Stimulated activated CD8-positive, alpha-beta memory T cell treated with anti-CD3 and anti-CD28 coated beads, Interleukin-12 subunit alpha, Interleukin-12 subunit beta, amount 100 ng/mL, for 24 hours (primary cell): ENCODE data around the gene HPSE2.

Experiments used
- DNase-seq: peaks from one replicate; pipeline ENCODE4 v3.0.0-alpha.2; 2020; ENCODE audit errors: extremely low read depth

The HPSE2 gene

GRCh38 chr10:98846787-98847186, 388.9 kb downstream of the HPSE2 start:
- DNase-seq, result no peak

GRCh38 chr10:98833542-98833941, 402.1 kb downstream of the HPSE2 start:
- no peak for DNase-seq

- no peak for DNase-seq
Observed at GRCh38 chr10:98832738-98833137, 402.9 kb downstream of the HPSE2 start.

- no peak for DNase-seq
Observed at GRCh38 chr10:98832196-98832595, 403.5 kb downstream of the HPSE2 start.

GRCh38 chr10:98831391-98831790, 404.3 kb downstream of the HPSE2 start:
- no peak for DNase-seq

- DNase-seq, result no peak
Observed at GRCh38 chr10:98825741-98826140, 409.9 kb downstream of the HPSE2 start.

- no peak for DNase-seq
Observed at GRCh38 chr10:98817396-98817795, 418.3 kb downstream of the HPSE2 start.

GRCh38 chr10:98815039-98815885, 420.4 kb downstream of the HPSE2 start:
- DNase-seq, result no peak

- DNase-seq, result no peak
Observed at GRCh38 chr10:98814470-98814869, 421.2 kb downstream of the HPSE2 start.

GRCh38 chr10:98808282-98808892, 427.3 kb downstream of the HPSE2 start:
- no peak for DNase-seq

GRCh38 chr10:98800263-98800662, 435.4 kb downstream of the HPSE2 start:
- no peak for DNase-seq

- no peak for DNase-seq
Observed at GRCh38 chr10:98795467-98795866, 440.2 kb downstream of the HPSE2 start.

- DNase-seq, result no peak
Observed at GRCh38 chr10:98790817-98791216, 444.8 kb downstream of the HPSE2 start.

GRCh38 chr10:98778277-98778759, 457.3 kb downstream of the HPSE2 start:
- no peak for DNase-seq

- DNase-seq, result no peak
Observed at GRCh38 chr10:98758463-98758862, 477.2 kb downstream of the HPSE2 start.

- DNase-seq, result no peak
Observed at GRCh38 chr10:98748298-98748697, 487.4 kb downstream of the HPSE2 start.

GRCh38 chr10:98745645-98746044, 490.0 kb downstream of the HPSE2 start:
- DNase-seq, result no peak

GRCh38 chr10:98720551-98720950, 515.1 kb downstream of the HPSE2 start:
- DNase-seq, result no peak

- no peak for DNase-seq
Observed at GRCh38 chr10:98713586-98713985, 522.1 kb downstream of the HPSE2 start.

GRCh38 chr10:98696516-98696915, 539.1 kb downstream of the HPSE2 start:
- DNase-seq, result no peak

GRCh38 chr10:98694883-98695282, 540.8 kb downstream of the HPSE2 start:
- no peak for DNase-seq

- DNase-seq, result no peak
Observed at GRCh38 chr10:98694014-98694413, 541.6 kb downstream of the HPSE2 start.

GRCh38 chr10:98687685-98688084, 548.0 kb downstream of the HPSE2 start:
- DNase-seq, result no peak
